GM18505 (cell line): Measurements from ENCODE around the gene AUTS2.

Source experiments
- ATAC-seq: cut with Tn5 transposase; IDR thresholded peaks from one replicate; pipeline ENCODE4 v1.9.1; 2021; ENCODE audit not compliant: unreplicated experiment
- POLR2A ChIP-seq: IDR thresholded peaks from 4 replicates; pipeline ENCODE4 v1.6.1; 2011; ENCODE audit warnings: borderline replicate concordance; ENCODE audit not compliant: insufficient read depth, insufficient read length; ENCODE audit errors: extremely low read depth

AUTS2 gene

DNA sequence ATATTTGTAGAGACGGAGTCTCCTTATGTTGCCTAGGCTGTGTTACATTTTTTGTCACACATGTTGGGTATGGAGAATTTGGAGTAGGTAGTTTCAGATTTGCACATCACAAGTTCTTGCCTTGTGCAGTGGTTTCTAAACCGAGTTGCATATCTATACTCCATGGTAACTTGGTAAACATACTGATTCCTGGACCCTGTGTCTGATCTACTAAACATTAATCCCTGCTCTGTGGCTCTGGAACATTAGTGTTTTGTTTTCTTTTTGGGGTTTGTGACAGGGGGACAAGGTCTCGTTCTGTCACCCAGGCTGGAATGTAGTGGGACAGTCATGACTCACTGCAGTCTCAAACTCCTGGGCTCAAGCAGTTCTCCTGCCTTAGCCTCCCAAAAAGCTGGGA lies 24.7 kb downstream of the AUTS2 start:
- no peak for ATAC-seq
- no peak for TF ChIP-seq POLR2A

DNA sequence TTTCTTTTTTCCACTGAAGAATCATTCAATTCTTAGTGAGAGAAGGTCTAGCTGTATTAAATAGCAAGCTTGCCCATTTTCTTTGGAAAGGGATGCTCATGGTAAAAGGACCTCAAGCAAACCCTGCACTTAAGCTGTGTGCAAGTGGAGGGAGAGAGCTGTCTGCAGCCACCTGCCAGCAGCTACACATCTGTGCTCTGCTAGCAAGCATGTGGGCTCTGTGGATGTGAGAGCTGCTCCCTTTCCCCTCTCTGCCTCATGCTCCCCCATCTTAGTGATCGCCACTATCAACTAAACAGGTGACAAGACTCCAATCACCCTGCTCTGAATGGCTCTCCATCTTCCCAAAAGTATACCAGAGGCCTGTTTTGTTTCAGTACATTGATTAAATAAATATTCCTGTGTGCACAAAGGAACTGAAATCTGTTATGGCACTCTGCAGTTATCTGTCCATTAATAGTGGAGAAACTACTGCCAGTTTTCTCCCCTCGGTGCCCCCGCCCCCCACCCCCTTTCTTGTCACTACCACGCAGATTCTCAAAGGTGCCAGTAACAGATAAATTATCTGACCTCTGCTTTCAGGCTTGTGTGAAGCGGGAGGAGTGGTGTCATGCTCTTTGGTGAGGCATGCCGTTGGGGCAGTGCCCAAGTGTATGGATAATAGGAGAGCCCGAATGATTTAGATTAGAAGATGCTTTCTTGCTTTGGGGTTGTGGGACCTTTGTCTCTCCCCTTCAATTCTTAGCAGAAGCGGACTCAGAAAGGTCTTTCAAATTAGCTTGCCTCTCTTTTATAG lies 26.4 kb downstream of the AUTS2 start:
- TF ChIP-seq POLR2A = no peak
- ATAC-seq = no peak

DNA sequence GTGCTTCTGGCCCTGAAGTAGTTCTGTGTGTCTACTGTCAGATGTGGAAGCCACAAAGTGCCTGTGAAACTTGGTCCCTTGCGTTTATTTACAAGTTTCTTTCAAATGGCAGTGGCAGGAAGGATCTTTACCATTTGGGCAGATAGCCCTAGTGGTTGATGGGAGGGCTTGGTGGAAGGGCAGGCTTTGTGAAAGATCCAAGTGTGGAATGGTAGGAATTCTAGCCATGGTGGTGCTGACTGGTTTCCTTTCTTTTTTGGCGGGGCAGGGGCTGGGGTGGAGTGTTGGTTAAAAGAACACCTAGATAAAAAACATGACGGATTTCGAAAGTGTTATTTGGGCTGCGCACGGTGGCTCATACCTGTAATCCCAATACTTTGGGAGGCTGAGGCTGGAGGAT lies 27.0 kb downstream of the AUTS2 start:
- TF ChIP-seq POLR2A = no peak
- no peak for ATAC-seq

DNA sequence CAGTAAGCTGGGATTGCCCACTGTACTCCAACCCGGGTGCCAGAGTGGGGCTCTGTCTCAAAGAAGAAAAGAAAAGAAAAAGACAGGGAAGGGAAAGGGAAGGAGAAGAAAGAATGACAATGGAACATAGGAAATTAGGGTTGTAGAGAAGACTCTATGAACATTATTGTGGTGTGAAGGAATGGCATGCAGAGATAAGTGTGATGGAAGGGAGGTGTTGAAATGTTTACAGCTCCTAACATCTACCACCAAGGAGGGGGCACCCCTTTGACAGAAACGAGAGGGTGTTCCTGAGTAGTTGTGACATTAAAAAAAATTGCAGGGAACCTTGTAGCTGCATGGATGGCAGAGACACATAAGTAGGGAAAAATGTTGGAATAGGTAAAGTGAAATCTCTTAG lies 27.5 kb downstream of the AUTS2 start:
- TF ChIP-seq POLR2A = no peak
- no peak for ATAC-seq

DNA sequence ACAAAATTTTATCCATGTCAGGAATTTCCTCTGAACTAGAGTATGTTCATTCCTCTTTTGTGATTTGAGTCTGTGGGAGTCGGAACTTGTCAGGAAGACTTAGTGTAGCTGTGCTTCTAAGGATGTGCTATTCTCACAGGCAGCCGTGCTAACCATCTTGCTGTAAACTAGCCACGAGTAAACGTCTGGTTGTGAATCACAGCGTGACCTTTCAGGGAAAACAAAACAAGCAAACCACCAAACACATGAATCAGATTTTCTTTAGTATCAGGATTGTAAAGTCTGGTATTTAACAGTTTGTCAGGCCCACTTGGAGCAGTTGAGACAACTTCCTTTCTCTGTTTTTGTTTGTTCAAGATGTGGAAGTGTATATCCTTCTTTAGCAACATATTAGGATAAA lies 32.0 kb downstream of the AUTS2 start:
- no peak for ATAC-seq
- TF ChIP-seq POLR2A = no peak

DNA sequence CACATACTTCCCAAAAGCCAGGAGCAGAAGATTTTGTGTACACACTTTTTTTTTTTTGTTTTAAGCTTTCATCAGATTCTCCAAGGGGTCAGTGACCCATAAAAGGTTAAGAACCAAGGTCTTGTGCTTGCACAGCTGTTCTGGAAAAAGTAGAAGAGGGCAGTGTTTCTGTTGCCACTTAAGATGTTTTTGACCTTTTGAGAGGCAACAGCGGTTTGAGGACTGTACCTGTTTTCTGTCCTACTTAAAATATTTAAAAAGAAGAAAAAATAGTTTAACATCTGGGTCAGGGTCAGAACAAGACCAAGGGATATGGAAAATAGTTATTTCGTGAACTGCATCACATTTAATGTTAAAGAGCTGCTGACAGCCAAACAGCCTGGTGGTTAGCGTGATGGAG lies 32.9 kb downstream of the AUTS2 start:
- ATAC-seq = no peak
- TF ChIP-seq POLR2A = no peak

DNA sequence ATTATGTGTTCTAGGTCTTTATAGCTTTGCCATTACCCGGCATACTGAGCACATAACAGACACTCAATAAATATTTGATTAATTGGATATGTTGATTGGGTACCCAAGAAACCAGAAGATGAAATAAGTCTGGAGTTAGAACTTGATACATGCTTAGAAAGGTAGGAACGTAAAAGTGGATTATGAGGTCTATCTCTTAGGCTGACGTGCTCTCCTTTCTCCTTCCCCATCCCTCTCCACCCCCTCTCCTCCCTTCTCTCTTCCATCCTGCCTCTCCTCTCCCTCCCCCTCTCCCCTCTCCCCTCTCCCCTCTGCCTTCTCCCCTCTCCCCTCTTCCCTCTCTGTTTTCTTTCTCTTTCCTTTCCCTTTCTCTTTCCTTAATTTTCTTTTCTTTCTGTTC lies 34.0 kb downstream of the AUTS2 start:
- ATAC-seq = no peak
- no peak for TF ChIP-seq POLR2A

DNA sequence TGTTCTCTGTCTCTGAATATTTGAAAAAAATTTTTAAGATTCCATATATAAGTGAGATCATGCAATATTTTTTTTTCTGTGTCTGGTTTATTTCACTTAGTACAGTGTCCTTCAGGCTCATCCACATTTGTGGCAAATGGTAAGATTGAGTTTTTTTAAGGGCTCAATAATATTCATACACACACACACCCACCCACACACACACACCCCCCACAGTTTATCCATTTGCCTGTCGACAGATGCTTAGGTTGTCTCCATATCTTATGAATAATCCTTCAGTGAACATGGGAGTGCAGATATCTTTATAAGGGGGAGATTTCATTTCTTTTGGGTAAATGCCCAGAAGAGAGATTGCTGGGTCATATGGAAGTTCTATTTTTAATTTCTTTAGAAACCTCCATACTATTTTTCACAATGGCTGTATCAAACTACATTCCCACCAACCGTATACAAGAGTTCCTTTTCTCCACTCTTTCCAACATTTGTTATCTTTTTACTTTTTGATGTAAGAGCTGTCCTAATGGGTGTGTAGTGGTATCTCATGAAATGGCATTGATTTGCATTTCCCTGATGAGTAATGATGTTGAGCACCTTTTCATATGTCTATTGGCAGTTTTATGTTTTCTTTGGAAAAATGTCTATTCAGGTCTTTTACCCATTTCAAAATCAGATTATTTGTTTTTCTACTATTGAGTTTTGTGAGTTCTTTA lies 35.0 kb downstream of the AUTS2 start:
- ATAC-seq = no peak
- no peak for TF ChIP-seq POLR2A

DNA sequence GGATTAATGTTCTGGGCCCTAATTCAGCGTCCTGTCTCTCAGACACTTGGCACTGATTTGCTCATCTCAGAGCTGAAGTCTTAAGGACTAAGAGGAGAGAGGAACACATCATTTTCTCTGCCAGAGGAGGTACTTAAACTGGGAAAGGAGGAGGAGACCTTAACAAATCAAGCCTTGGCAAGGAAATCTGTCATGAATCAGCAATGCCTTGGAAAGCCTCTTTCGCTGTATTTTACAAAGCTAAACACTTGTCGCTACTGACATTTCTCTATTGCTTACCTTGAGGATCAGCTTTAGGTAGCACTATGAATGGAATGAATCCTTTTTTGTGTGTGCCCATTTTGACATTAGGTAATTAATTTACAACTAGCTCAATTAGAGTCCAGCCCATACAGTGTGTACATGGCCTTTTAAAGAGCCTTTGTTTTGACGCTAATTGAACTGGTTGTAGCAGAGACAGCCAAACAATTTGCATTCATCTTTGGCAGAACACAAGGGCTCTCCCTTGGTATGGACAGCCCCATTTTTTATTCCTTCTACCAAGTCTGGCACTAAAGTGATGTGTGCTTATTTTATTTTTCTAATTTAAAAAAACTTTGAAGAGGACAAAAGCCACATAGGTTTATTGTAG lies 37.4 kb downstream of the AUTS2 start:
- ATAC-seq = no peak
- no peak for TF ChIP-seq POLR2A

DNA sequence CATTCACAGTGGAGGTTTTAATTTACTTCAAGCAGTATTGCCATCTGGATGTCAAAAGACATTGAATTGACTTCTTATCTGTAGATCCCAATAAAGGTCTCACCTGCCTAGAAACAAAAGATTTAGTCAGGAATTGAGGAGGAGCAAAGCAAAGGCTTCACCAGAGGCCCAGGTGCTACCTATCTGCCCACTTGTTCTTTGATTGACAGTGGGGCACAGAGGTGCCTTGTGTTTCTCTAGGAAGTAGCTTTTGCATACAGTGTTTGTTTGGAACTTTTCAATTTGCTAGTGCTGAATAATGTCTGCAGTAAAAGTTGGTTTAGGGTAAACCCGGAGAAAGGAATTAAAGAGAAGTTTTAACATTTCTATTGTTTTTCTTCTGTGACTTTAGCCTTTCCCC lies 40.4 kb downstream of the AUTS2 start:
- TF ChIP-seq POLR2A = no peak
- ATAC-seq = no peak

DNA sequence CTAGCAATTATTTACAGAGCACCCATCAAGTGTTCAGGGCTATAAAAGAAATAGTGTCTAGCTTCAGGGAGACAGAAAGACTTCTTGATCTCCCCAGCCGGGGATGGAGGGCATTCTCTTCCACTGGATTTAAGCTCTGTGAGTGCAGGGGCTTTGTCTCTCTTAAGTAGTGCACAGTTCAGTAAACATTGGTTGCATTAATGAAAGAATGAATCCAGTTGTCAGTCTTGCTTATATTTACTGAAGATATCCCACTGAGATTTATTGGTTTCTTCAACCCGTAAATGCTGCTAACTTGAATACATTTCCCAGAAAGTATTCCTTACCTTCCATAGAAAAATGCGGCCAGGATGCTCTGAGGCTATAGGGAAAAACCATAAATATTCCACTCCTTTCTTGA lies 41.9 kb downstream of the AUTS2 start:
- no peak for ATAC-seq
- TF ChIP-seq POLR2A = no peak

DNA sequence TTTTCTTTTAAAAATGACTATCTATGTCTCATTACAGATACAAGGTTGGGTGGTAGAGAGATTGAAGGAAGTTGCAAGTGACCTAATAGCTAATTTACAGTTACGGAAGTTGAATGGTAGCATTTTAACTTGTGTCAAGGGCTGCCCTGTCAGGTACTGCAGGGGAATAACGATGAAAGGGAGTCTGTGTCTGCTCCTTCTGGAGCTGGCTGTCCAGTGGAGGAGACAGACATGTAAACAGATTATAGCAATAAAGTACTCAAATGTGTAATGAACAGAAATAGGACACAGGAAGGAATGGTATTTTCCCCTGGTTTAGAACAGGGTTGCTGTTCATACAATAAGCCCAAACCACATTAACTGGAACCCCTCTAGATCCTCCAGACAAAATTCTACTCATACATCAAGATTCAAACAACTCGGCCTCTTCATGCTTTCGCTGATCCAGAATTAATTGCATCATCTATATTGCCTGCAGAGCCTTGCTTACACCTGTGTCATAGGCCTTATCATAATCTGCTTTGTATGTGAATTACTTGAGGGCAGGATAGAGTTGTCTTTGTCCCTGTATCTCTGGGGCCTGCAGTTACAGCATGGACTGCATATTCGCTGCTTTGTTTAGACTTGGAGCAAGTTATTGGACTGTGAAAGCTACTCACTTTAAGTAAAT lies 42.8 kb downstream of the AUTS2 start:
- no peak for TF ChIP-seq POLR2A
- ATAC-seq = no peak

DNA sequence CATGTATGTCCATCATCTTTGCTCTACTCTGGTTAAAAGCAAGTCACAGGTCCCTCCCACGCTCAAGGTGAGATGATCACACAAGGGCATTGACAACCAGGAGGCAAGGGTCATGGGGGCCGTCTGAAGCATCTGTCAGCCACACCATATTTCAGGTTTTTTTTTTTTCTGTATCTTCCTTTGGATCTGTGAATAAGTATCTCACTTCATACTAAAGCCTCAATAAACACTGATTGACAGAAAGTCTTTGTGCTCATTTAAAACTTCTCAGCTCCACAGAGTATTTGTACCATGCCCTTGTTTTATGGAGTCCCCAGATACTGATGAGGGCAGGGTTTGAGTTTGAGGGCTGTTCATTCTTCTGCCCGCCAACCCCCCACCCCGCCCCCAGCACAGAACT lies 45.0 kb downstream of the AUTS2 start:
- no peak for ATAC-seq
- no peak for TF ChIP-seq POLR2A
